Activated CD8-positive, alpha-beta memory T cell treated with anti-CD3 and anti-CD28 coated beads for 24 hours (primary cell): ENCODE data around the gene ZMYND12.

Experiments used
- DNase-seq: peaks from one replicate; pipeline ENCODE4 v3.0.0-alpha.2; 2020

Gene ZMYND12

GRCh38 chr1:42434340-42434739 is 21.5 kb downstream of the ZMYND12 start:
- DNase-seq, result no peak

GRCh38 chr1:42433369-42433768 is 22.5 kb downstream of the ZMYND12 start:
- DNase-seq, result no peak

GRCh38 chr1:42432714-42433113 is 23.1 kb downstream of the ZMYND12 start:
- DNase-seq, result no peak

- no peak for DNase-seq
Measured at GRCh38 chr1:42431514-42431913, 24.3 kb downstream of the ZMYND12 start.

GRCh38 chr1:42430286-42431135 is 25.3 kb downstream of the ZMYND12 start:
- no peak for DNase-seq

GRCh38 chr1:42429603-42430002 is 26.2 kb downstream of the ZMYND12 start:
- no peak for DNase-seq

- DNase-seq, result no peak
Measured at GRCh38 chr1:42427240-42427639, 28.6 kb downstream of the ZMYND12 start.

GRCh38 chr1:42424201-42424600 is 31.6 kb downstream of the ZMYND12 start:
- DNase-seq, result no peak

- DNase-seq, result no peak
Measured at GRCh38 chr1:42423681-42424080, 32.1 kb downstream of the ZMYND12 start.

- DNase-seq, result no peak
Measured at GRCh38 chr1:42422737-42423136, 33.1 kb downstream of the ZMYND12 start.

GRCh38 chr1:42420911-42421585 is 34.8 kb downstream of the ZMYND12 start:
- DNase-seq, result no peak

- no peak for DNase-seq
Measured at GRCh38 chr1:42420121-42420520, 35.7 kb downstream of the ZMYND12 start.

GRCh38 chr1:42419126-42419821 is 36.5 kb downstream of the ZMYND12 start:
- DNase-seq, result no peak

GRCh38 chr1:42418516-42418915 is 37.3 kb downstream of the ZMYND12 start:
- no peak for DNase-seq

- DNase-seq, result no peak
Measured at GRCh38 chr1:42417166-42417565, 38.7 kb downstream of the ZMYND12 start.

- DNase-seq, result no peak
Measured at GRCh38 chr1:42414551-42415496, 41.0 kb downstream of the ZMYND12 start.

- no peak for DNase-seq
Measured at GRCh38 chr1:42403880-42404400, 51.9 kb downstream of the ZMYND12 start.

- DNase-seq, result no peak
Measured at GRCh38 chr1:42399315-42400100, 56.3 kb downstream of the ZMYND12 start.

- no peak for DNase-seq
Measured at GRCh38 chr1:42392967-42393848, 62.6 kb downstream of the ZMYND12 start.

GRCh38 chr1:42392255-42392654 is 63.6 kb downstream of the ZMYND12 start:
- DNase-seq, result no peak
